D341Med (cell line): ENCODE results near the gene MC1R.
"Not testable (repeated sequence)": the region's sequence is repeated elsewhere in the genome, so short reads cannot be mapped to it uniquely, and the experiment has no call there.

Experiments
- DNase-seq: peaks from one replicate; pipeline ENCODE4 v3.0.0; 2012; ENCODE audit warnings: low spot score

The MC1R gene

GRCh38 chr16:89918453-89919347 is at the start of gene MC1R:
Gene MC1R (plus strand): TSS chr16:89918862. CDS start chr16:89919259, 397 bp downstream.
- no peak for DNase-seq

- no peak for DNase-seq
Measured at GRCh38 chr16:89869911-89870310, 48.8 kb upstream of the MC1R start.

- no peak for DNase-seq
Measured at GRCh38 chr16:89870440-89870839, 48.2 kb upstream of the MC1R start.

- DNase-seq, result no peak
Measured at GRCh38 chr16:89871895-89872294, 46.8 kb upstream of the MC1R start.

GRCh38 chr16:89873109-89873971 is 45.3 kb upstream of the MC1R start, which contains the start of gene TCF25:
Gene TCF25 (plus strand): TSS chr16:89873592. CDS start chr16:89873668, 76 bp downstream.
- DNase-seq, result peak; percentile 98

- peak; percentile 97 for DNase-seq
Measured at GRCh38 chr16:89873972-89874689, 44.5 kb upstream of the MC1R start.

- not testable (repeated sequence) for DNase-seq
Measured at GRCh38 chr16:89879123-89879522, 39.5 kb upstream of the MC1R start.

GRCh38 chr16:89880477-89881367 is 37.9 kb upstream of the MC1R start:
- no peak for DNase-seq

- no peak for DNase-seq
Measured at GRCh38 chr16:89881368-89881730, 37.3 kb upstream of the MC1R start.

GRCh38 chr16:89883346-89884040 is 35.2 kb upstream of the MC1R start:
- no peak for DNase-seq

GRCh38 chr16:89884041-89884421 is 34.6 kb upstream of the MC1R start:
- no peak for DNase-seq

GRCh38 chr16:89887243-89887642 is 31.4 kb upstream of the MC1R start:
- no peak for DNase-seq

- no peak for DNase-seq
Measured at GRCh38 chr16:89890200-89890599, 28.5 kb upstream of the MC1R start.

- no peak for DNase-seq
Measured at GRCh38 chr16:89890886-89891657, 27.6 kb upstream of the MC1R start.

- DNase-seq, result no peak
Measured at GRCh38 chr16:89892055-89892630, 26.5 kb upstream of the MC1R start.

GRCh38 chr16:89892635-89893034 is 26.0 kb upstream of the MC1R start:
- no peak for DNase-seq

- DNase-seq, result no peak
Measured at GRCh38 chr16:89893642-89894548, 24.8 kb upstream of the MC1R start.
